HepG2 (cell line): ENCODE results near the gene VPS13D. TPM values are rescaled to one million over a fixed set of nuclear protein-coding genes. Genes with fewer than 3 reads are reported as not detected.

ENCODE experiments used
- ARID3A ChIP-seq: IDR thresholded peaks from 2 replicates; pipeline ENCODE4 v1.6.1; 2012; ENCODE audit warnings: low read depth, low read length, improper control_type of control experiment
- CREB1 ChIP-seq, 2 experiments: fragments of 450-650 bp in 1 of 2; IDR thresholded peaks; 2 replicates each; pipeline ENCODE4 v1.6.1; 2016 to 2017; ENCODE audit warnings: control low read depth in 1 of 2, mild to moderate bottlenecking in 1 of 2, missing compliant biosample characterization in 1 of 2, missing genetic modification characterization in 1 of 2
- ELF3 ChIP-seq: IDR thresholded peaks from 2 replicates; pipeline ENCODE4 v1.6.1; 2016; ENCODE audit warnings: missing genetic modification reagents, missing compliant biosample characterization
- FOSL2 ChIP-seq: sonication (generic); formaldehyde crosslinking; IDR thresholded peaks from 2 replicates; pipeline ENCODE4 v1.4.0; 2020; ENCODE audit warnings: missing genetic modification reagents
- FOXA1 ChIP-seq, 2 experiments: fragments of 450-650 bp in 1 of 2; sonication (generic) in 1 of 2; formaldehyde crosslinking in 1 of 2; IDR thresholded peaks; 2 replicates each; pipeline versions ENCODE4 v1.4.0 to v1.6.1; 2016 to 2020; ENCODE audit warnings: missing genetic modification reagents in 1 of 2
- GATAD2A ChIP-seq: IDR thresholded peaks from 2 replicates; pipeline ENCODE4 v1.6.1; 2016
- GFI1 ChIP-seq: sonication (generic); formaldehyde crosslinking; IDR thresholded peaks from 2 replicates; pipeline ENCODE4 v1.5.0; 2020; ENCODE audit warnings: missing genetic modification reagents, mild to moderate bottlenecking, borderline replicate concordance
- GPBP1L1 ChIP-seq: sonication (generic); formaldehyde crosslinking; IDR thresholded peaks from 2 replicates; pipeline ENCODE4 v1.5.0; 2020; ENCODE audit warnings: mild to moderate bottlenecking, missing genetic modification reagents
- MAFF ChIP-seq: IDR thresholded peaks from 2 replicates; pipeline ENCODE4 v1.6.1; 2011; ENCODE audit warnings: low read depth, low read length, improper control_type of control experiment
- NCOA2 ChIP-seq: sonication (generic); formaldehyde crosslinking; IDR thresholded peaks from 2 replicates; pipeline ENCODE4 v1.8.0; 2022; ENCODE audit warnings: inconsistent platforms
- NFE2L2 ChIP-seq: fragments of 150-350 bp; IDR thresholded peaks from 2 replicates; pipeline ENCODE4 v1.6.1; 2014; ENCODE audit warnings: low read length
- NFIC ChIP-seq: IDR thresholded peaks from 2 replicates; pipeline ENCODE4 v1.6.1; 2012; ENCODE audit warnings: mild to moderate bottlenecking, low read length, inconsistent platforms
- RARA ChIP-seq: IDR thresholded peaks from 2 replicates; pipeline ENCODE4 v1.6.1; 2016; ENCODE audit warnings: missing genetic modification reagents, missing compliant biosample characterization
- RXRB ChIP-seq: IDR thresholded peaks from 2 replicates; pipeline ENCODE4 v1.6.1; 2016; ENCODE audit warnings: borderline replicate concordance, missing genetic modification reagents, missing compliant biosample characterization
- SAP130 ChIP-seq: IDR thresholded peaks from 2 replicates; pipeline ENCODE4 v1.6.1; 2016; ENCODE audit warnings: low read depth
- SETDB1 ChIP-seq: sonication (generic); formaldehyde crosslinking; IDR thresholded peaks from 2 replicates; pipeline ENCODE4 v1.5.1; 2020; ENCODE audit warnings: missing genetic modification reagents, mild to moderate bottlenecking, borderline replicate concordance
- SOX13 ChIP-seq, 3 experiments: fragments of 450-650 bp in 1 of 3; sonication (generic) in 1 of 3; formaldehyde crosslinking in 1 of 3; IDR thresholded peaks in 2 of 3; conservative IDR thresholded peaks in 1 of 3; 2 replicates each; pipeline versions ENCODE4 v1.5.0 to v1.6.1; 2016 to 2020; ENCODE audit warnings: antibody characterized with exemption in 1 of 3, mild to moderate bottlenecking in 1 of 3, missing compliant biosample characterization in 1 of 3, missing genetic modification reagents in 1 of 3, moderate library complexity in 1 of 3
- SOX5 ChIP-seq: IDR thresholded peaks from 2 replicates; pipeline ENCODE4 v1.6.1; 2016; ENCODE audit warnings: borderline replicate concordance
- TEAD3 ChIP-seq: optimal IDR thresholded peaks from 2 replicates; pipeline ENCODE3; 2016; ENCODE audit warnings: borderline replicate concordance
- TIGD3 ChIP-seq: sonication (generic); formaldehyde crosslinking; IDR thresholded peaks from 2 replicates; pipeline ENCODE4 v1.5.1; 2020; ENCODE audit warnings: mild to moderate bottlenecking, missing genetic modification reagents, borderline replicate concordance
- ZBTB21 ChIP-seq: sonication (generic); formaldehyde crosslinking; IDR thresholded peaks from 2 replicates; pipeline ENCODE4 v1.4.0; 2020; ENCODE audit warnings: missing genetic modification reagents
- ZNF143 ChIP-seq: sonication (generic); formaldehyde crosslinking; IDR thresholded peaks from 2 replicates; pipeline ENCODE4 v1.4.0; 2020; ENCODE audit warnings: missing genetic modification reagents
- ZNF639 ChIP-seq: conservative IDR thresholded peaks from 2 replicates; pipeline ENCODE4 v1.6.1; 2018; ENCODE audit warnings: missing genetic modification reagents
- ZNF644 ChIP-seq: IDR thresholded peaks from 2 replicates; pipeline ENCODE4 v1.6.1; 2016; ENCODE audit warnings: low read depth
- polyA plus RNA-seq, 8 experiments: library from polyadenylated mRNA; depleted of rRNA in 3 of 8; stranded (reverse) in 7 of 8; unstranded in 1 of 8; fragments of >200 nt; fragmentation: Illumina TruSeq in 4 of 8; extraction: Trizol in 4 of 8; gene quantifications; 2 replicates each; pipeline versions ENCODE4 v1.2.1 to v1.2.3, GENCODE V29; 2011 to 2016; ENCODE audit warnings: low read depth in 4 of 8, missing spikeins in 1 of 8, mixed read lengths in 1 of 8; ENCODE audit not compliant: insufficient read depth in 1 of 8
- total RNA-seq, 5 experiments: library from RNA; depleted of rRNA; stranded (reverse); fragments of >200 nt; fragmentation: Illumina TruSeq; extraction: Trizol; gene quantifications; 2 replicates each; pipeline ENCODE4 v1.2.3, GENCODE V29; 2016; ENCODE audit warnings: low read depth in 1 of 5

Gene VPS13D
- total and polyA plus RNA-seq, 2 of the 13 experiments (the other 11 are each of a cell fraction or from before 2014, with no cell fraction given): 8.6 to 13.9 TPM

GRCh38 chr1:12356004-12356890, 126.4 kb downstream of the VPS13D start (continued):
- TF ChIP-seq GPBP1L1 (CRISPR knock-in tag) (no peak), NFE2L2 (peak; percentile 89), ARID3A (peak; percentile 55; the same call in 1 of the 2 replicates), SOX5 (CRISPR knock-in tag) (peak; percentile 25; the same call in 1 of the 2 replicates), TEAD3 (CRISPR knock-in tag) (peak; percentile 70), RXRB (0 out of 2 replicates have a peak, but pooled peaks have one; percentile 17), SOX13 (IDR thresholded peaks at IDR 0.05) (no peak), SOX13 (CRISPR knock-in tag; conservative IDR thresholded peaks at IDR 0.05 in 1 of 2, IDR thresholded peaks at IDR 0.05 in 1 of 2) (peak in 1 of 2 experiments; percentile 51; a peak in 1 of 4 replicates), ELF3 (0 out of 2 replicates have a peak, but pooled peaks have one; percentile 32), CREB1 (IDR thresholded peaks at IDR 0.05) (no peak), CREB1 (CRISPR knock-in tag; IDR thresholded peaks at IDR 0.05) (peak; percentile 54; the same call in 1 of the 2 replicates), ZNF639 (no peak), MAFF (peak; percentile 71), NFIC (0 out of 2 replicates have a peak, but pooled peaks have one; percentile 29), SAP130 (CRISPR knock-in tag) (peak; percentile 46), TIGD3 (no peak), ZNF644 (peak; percentile 55; the same call in 1 of the 2 replicates), SETDB1 (CRISPR knock-in tag) (no peak), FOXA1 (IDR thresholded peaks at IDR 0.05) (no peak), FOXA1 (CRISPR knock-in tag; IDR thresholded peaks at IDR 0.05) (peak; percentile 67), RARA (CRISPR knock-in tag) (peak; percentile 52; the same call in 1 of the 2 replicates), NCOA2 (CRISPR knock-in tag) (0 out of 2 replicates have a peak, but pooled peaks have one; percentile 6), GFI1 (CRISPR knock-in tag) (peak; percentile 90), ZBTB21 (CRISPR knock-in tag) (no peak), FOSL2 (CRISPR knock-in tag) (peak; percentile 39; the same call in 1 of the 2 replicates), GATAD2A (CRISPR knock-in tag) (peak; percentile 43), ZNF143 (CRISPR knock-in tag) (no peak)
